Kidney glomerular epithelial cell (primary cell): ENCODE measurements around the gene C5orf46.
"Not testable (repeated sequence)": the region's sequence is repeated elsewhere in the genome, so short reads cannot be mapped to it uniquely, and the experiment has no call there.

Experiments
- DNase-seq: peaks from one replicate; lab custom pipeline; 2025; lab: John Stamatoyannopoulos, UW

Gene C5orf46

DNA sequence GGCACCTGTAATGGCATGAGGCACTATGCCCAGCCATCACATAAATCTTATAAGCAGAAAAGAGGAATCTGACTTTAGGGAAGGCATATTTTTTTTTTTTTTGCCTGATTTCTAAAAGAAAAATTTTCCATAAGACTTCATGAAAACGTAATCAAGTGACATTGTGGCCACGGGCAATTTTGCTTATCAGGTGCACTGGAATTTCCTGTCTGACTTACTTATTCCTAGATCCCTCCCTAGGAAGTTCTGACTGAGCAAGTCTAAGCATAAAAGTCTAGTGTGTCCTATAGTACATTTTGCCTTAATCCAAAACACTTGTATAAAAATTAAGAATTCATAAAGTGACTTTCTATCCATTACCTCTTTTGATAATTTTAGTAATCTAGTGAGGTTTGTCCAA is 12.5 kb downstream of the C5orf46 start:
- DNase-seq, result no peak

GRCh38 chr5:147892696-147893296 is 13.5 kb downstream of the C5orf46 start:
- DNase-seq, result no peak

GRCh38 chr5:147887930-147888329 is 18.4 kb downstream of the C5orf46 start:
- DNase-seq, result peak; percentile 10

- DNase-seq, result peak; percentile 34
Observed at GRCh38 chr5:147887026-147887627, 19.2 kb downstream of the C5orf46 start.

GRCh38 chr5:147882586-147883313 is 23.6 kb downstream of the C5orf46 start:
- DNase-seq, result no peak

- DNase-seq, result no peak
Observed at GRCh38 chr5:147880487-147880886, 25.9 kb downstream of the C5orf46 start.

DNA sequence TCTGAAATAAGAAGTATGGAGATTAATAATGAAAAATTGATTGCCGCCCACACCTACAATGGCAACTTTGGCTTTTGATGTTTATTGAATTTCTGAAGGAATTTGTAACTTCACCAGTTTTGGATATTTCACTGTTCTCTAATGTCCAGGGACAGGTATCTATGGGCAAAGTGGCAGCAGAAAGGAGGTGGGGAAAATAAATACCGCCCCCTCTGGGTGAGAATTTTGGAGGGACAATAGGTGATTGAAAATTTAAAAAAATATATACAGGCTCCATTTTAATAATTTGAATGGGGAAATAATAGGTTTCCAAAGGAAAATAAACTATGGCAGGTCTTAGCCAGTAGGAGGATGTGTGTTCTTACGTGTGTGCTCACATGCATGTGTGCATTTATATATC is 26.6 kb downstream of the C5orf46 start:
- no peak for DNase-seq

DNA sequence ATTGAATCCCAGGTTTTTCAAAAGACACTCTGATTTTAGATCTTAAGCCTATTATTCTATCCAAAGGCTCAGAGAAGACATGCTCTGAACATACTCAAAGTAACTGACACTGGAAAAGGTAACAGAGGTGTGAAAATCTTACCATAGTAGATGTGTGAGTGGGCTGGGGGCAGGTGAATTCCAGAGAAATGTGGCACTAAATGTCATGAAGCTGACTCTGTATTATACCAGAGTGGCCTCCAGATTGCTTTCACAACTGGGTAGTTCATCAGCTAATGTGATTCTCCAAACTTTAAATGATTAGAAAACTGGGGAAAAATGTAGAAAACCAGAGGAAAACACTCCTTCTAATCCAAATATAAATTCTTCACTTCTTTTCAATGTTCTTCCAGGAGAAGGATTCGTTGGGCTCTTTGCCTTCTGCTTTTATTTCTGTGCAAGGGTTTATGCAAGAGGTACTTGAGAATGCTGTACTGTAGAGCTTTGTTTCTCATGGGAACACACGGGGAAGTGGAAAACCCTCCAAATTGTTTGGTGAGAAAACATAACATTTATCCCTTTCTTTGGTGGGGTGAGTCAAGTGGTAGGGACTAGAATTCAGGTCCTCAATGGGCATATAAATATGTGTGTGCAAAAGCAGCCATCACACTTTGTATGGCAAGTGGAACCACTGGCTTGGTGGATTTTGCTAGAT is 28.1 kb downstream of the C5orf46 start, which contains the start of gene SCGB3A2:
SCGB3A2 (plus strand) TSS at position 646 of the 694 bp plus-strand sequence. CDS start 93 bp downstream, outside the sequence.
- no peak for DNase-seq

DNA sequence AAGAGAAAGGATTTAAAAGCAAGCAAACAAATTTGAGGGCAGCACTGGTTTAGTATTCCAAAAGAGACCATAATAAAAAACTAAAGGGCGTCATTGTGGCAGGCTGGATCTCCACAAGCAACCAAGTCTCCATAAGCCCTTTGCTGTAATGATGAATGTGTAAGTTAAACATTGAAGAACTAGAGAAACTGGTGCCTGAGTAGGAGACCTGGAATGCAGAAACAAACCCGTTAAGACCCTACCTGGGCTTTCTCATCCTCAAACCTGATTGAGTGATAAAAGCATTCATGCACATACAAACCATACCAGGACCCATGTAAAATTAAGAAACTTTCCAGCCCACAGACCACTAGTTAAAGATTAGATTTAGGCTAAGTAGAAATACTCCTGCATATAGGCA is 29.7 kb downstream of the C5orf46 start:
- DNase-seq, result no peak

DNA sequence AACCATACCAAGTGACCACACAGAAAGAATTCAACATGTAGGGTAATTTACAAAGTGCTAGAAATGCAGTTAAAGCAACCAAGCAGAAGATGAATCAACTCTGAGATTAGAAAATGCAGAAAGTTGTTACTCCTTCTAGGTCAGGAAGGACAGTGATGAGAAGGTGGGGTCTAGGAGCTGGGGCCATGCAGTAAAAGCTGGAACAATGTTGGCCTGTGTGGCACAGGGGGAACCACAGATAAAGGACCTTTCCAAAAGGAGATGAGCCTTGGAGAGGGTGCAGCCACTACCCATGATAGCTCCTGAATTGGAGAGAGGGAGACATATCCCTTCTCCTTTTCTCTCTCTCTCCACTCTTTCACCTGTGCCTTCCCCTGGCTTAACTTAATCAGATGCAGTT is 30.2 kb downstream of the C5orf46 start:
- no peak for DNase-seq

GRCh38 chr5:147874910-147875367 is 31.4 kb downstream of the C5orf46 start:
- DNase-seq, result no peak

GRCh38 chr5:147874118-147874875 is 32.0 kb downstream of the C5orf46 start:
- not testable (repeated sequence) for DNase-seq

DNA sequence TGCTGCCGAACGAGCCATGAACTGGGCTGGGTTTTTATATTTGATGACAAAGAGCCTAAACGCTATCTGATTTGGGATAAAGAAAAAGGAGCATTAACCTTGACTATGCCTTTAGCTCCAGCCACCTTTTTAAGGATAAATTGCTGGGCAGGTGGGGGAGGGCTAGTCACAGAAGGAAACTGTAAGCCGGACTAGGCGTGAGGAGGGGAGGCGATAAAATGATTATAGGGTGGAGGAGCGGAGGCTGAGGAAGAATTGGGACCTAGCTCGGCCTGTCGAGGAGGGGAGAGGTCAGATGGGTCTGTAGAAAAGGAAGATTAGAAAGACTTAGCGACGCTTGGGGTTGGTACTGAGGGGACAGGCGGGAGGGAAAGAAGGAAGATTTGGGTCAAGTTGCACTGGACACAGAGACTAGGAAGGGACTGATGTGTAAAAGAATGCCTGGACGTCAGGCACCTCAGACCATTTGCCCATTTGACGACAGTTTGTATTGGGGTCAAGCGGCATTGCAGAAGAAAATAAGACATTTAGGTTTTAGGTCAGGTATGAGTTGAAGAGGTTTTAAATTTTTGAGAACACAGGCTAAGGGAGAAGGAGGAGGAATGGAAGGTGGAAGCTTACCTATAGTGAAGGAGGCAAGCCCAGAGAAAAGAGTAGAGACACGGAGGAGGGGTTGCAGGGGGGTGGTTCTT is 33.4 kb downstream of the C5orf46 start:
- not testable (repeated sequence) for DNase-seq

- not testable (repeated sequence) for DNase-seq
Observed at GRCh38 chr5:147871980-147872549, 34.3 kb downstream of the C5orf46 start.

GRCh38 chr5:147869892-147870291 is 36.4 kb downstream of the C5orf46 start:
- DNase-seq, result not testable (repeated sequence)

DNA sequence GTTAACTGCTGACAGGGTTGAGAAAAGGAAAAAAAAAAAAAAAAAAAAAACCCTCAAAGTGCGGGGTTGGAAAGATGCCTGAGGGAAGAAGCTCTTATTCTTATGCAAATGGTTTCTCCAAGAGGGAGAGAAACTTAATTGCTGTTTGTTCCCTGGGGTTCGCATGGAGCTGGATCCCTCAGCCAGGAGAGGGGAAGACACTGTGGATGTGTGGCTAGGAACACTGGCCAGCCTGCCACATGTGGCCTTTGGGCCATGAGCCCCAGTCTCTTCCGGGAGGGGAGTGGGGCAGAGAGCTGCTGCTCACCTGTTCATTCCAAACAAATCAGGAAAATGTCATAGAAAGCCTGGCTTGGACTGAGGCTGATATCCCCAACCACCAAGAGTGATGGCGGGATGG is 37.2 kb downstream of the C5orf46 start:
- DNase-seq, result no peak

DNA sequence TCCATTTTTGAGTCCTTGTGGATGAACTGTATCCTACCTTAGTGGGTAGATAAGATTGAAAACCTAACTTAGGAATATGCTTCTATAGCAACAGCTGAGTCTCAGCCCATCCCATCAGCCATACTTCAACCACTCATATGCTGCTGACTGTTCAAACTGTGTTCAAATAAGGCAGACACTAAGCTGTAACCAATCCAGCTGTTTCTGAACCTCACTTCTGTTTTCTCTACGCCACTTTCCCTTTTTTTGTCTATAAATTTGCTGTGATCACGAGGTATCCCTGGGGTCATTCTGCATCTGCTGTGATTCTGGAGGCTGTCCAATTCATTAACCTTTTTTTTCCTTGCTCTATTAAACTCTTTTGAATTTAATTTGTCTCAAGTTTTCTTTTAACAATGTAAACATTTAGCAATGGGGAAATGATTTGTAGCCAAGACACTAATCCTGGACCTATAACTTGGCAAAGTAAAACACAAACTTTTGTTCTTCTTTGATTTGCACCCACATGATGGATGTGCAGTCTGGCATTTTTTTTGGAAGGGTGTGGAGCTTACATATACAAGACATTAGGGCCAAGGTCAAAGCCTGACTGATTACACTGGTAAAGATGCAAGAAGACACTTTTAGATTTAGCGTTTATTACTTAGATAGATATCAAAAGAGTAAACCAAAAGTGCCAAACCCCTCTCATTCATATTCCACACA is 42.7 kb downstream of the C5orf46 start:
- DNase-seq, result no peak

DNA sequence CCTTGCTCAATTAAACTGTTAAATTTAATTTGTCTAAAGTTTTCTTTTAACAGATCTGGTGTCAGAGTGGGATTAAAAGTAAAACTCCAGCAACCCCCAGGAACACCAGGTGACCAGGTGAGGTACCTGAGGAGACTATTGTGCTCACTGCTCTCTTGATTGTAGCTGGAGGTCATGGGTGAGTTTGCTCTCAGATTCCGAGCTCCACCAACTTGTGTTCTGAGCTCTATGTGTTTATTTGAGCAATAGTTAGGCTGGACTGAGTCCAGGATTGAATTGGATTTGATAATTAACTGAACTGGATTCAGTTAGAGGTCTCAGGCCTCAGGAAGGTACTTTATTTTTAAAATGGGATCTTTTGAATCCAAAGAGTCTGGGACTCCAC is 45.7 kb downstream of the C5orf46 start:
- DNase-seq, result no peak

DNA sequence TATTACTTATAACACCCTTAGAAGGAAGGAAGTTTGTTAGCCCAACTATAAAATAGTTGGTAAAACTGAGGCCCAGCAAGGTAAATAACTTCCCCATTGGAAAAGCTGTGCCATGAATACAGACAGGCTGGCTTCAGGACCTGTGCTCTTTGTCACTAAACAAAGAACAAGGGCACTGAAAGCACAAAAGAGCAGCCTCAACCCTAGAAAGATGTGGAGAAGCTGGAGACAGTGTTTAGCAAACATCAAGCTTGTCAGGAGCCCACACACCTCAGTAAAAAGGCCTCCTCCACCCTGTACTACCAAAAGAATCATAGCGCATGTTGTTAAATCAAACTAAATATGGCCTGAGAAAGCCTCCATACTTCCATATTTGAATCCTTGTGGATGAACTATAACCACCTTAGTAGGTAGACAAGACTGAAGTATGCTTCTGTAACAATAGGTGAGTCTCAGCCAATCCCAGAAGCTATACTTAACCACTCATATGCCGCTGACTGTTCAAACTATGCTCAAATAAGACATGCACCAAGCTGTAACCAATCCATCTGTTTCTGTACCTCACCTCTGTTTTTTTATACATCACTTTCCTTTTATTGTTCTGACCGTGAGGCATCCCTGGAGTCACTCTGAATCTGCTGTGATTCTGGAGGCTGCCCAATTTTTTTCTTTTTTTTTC is 46.2 kb downstream of the C5orf46 start:
- no peak for DNase-seq

GRCh38 chr5:147858565-147858964 is 47.8 kb downstream of the C5orf46 start:
- no peak for DNase-seq
